ENCODE results near the gene ESPL1. TPM values are rescaled to one million over a fixed set of nuclear protein-coding genes. Genes with fewer than 3 reads are reported as not detected.

Gene ESPL1
- total and polyA plus RNA-seq, 2 of the 13 experiments (the other 11 are each of a cell fraction or from before 2014, with no cell fraction given): 5.8 to 11.5 TPM

DNA sequence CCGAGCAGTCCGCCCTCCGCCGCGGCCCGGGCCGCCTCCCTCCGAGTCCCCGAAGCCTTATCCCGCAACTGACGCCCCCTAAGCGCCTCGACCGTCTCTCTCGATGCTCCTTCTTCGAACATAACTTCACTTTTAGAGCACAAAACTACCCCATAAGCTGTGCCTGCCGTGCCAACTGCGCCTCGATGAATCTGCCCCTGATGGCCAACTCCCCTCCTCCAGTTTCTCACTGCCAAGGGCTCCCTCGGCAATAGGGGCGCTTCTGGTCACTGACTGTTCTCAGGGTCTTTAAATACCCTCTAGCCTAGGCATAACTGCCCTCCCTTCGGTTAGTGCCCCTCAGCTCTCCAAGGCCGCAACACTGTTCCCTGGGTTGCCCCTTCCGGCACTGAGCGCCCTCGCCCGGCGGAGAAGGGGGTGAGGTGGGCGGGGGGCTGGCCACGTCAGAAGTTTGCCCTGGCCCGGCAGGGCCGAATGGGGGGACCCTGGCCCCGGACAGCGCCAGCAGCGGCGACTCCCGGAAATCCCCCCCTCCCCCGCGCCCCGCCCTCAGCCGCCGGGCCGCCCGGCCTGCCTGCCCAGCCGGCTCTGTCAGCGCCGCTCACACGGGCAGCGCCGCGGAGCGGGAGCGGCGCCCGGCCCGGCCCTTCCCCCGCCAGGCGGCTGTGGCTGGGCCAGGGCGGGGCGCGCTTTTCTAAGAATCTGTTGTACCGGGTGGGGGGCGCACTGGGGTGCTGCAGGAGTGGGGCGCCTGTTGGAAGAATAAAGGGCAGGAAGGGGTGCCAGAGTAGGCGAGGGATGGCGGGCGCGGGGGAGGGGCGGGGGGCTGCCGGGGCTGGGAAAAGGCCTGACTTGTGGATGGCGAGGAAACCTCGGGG, 46.7 kb upstream of the ESPL1 start (continued):
- TF ChIP-seq, protein P1, sequence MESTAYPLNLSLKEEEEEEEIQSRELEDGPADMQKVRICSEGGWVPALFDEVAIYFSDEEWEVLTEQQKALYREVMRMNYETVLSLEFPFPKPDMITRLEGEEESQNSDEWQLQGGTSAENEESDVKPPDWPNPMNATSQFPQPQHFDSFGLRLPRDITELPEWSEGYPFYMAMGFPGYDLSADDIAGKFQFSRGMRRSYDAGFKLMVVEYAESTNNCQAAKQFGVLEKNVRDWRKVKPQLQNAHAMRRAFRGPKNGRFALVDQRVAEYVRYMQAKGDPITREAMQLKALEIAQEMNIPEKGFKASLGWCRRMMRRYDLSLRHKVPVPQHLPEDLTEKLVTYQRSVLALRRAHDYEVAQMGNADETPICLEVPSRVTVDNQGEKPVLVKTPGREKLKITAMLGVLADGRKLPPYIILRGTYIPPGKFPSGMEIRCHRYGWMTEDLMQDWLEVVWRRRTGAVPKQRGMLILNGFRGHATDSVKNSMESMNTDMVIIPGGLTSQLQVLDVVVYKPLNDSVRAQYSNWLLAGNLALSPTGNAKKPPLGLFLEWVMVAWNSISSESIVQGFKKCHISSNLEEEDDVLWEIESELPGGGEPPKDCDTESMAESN (CRISPR knock-in tag; conservative IDR thresholded peaks at IDR 0.05): 0 out of 2 replicates have a peak, but pooled peaks have one; percentile 36
- TF ChIP-seq, protein P2, sequence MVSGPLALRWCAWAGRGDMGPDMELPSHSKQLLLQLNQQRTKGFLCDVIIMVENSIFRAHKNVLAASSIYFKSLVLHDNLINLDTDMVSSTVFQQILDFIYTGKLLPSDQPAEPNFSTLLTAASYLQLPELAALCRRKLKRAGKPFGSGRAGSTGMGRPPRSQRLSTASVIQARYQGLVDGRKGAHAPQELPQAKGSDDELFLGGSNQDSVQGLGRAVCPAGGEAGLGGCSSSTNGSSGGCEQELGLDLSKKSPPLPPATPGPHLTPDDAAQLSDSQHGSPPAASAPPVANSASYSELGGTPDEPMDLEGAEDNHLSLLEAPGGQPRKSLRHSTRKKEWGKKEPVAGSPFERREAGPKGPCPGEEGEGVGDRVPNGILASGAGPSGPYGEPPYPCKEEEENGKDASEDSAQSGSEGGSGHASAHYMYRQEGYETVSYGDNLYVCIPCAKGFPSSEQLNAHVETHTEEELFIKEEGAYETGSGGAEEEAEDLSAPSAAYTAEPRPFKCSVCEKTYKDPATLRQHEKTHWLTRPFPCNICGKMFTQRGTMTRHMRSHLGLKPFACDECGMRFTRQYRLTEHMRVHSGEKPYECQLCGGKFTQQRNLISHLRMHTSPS (CRISPR knock-in tag; IDR thresholded peaks at IDR 0.05; ENCODE audit: low read depth): peak; percentile 91
- TF ChIP-seq NCOR1 (IDR thresholded peaks at IDR 0.05; ENCODE audit: borderline replicate concordance, low read length): no peak
- no peak for TF ChIP-seq RARG (CRISPR knock-in tag; IDR thresholded peaks at IDR 0.05; ENCODE audit: low read depth)
- TF ChIP-seq ATRX (CRISPR knock-in tag; IDR thresholded peaks at IDR 0.05; ENCODE audit: borderline replicate concordance): no peak
- TF ChIP-seq, protein P3, sequence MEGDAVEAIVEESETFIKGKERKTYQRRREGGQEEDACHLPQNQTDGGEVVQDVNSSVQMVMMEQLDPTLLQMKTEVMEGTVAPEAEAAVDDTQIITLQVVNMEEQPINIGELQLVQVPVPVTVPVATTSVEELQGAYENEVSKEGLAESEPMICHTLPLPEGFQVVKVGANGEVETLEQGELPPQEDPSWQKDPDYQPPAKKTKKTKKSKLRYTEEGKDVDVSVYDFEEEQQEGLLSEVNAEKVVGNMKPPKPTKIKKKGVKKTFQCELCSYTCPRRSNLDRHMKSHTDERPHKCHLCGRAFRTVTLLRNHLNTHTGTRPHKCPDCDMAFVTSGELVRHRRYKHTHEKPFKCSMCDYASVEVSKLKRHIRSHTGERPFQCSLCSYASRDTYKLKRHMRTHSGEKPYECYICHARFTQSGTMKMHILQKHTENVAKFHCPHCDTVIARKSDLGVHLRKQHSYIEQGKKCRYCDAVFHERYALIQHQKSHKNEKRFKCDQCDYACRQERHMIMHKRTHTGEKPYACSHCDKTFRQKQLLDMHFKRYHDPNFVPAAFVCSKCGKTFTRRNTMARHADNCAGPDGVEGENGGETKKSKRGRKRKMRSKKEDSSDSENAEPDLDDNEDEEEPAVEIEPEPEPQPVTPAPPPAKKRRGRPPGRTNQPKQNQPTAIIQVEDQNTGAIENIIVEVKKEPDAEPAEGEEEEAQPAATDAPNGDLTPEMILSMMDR (CRISPR knock-in tag; IDR thresholded peaks at IDR 0.05): peak; percentile 70
- TF ChIP-seq, protein P4, sequence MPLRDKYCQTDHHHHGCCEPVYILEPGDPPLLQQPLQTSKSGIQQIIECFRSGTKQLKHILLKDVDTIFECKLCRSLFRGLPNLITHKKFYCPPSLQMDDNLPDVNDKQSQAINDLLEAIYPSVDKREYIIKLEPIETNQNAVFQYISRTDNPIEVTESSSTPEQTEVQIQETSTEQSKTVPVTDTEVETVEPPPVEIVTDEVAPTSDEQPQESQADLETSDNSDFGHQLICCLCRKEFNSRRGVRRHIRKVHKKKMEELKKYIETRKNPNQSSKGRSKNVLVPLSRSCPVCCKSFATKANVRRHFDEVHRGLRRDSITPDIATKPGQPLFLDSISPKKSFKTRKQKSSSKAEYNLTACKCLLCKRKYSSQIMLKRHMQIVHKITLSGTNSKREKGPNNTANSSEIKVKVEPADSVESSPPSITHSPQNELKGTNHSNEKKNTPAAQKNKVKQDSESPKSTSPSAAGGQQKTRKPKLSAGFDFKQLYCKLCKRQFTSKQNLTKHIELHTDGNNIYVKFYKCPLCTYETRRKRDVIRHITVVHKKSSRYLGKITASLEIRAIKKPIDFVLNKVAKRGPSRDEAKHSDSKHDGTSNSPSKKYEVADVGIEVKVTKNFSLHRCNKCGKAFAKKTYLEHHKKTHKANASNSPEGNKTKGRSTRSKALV (CRISPR knock-in tag; IDR thresholded peaks at IDR 0.05): no peak
- TF ChIP-seq AGO1 (IDR thresholded peaks at IDR 0.05; ENCODE audit: low read depth, low read length, poor library complexity, severe bottlenecking): peak; percentile 9
- peak; percentile 20; the same call in 1 of the 2 replicates for TF ChIP-seq MTA1 (CRISPR knock-in tag; IDR thresholded peaks at IDR 0.05; ENCODE audit: borderline replicate concordance)
- TF ChIP-seq ZNF652 (CRISPR knock-in tag; IDR thresholded peaks at IDR 0.05; ENCODE audit: borderline replicate concordance, low read depth): no peak
- TF ChIP-seq ZMYM3 (CRISPR knock-in tag; IDR thresholded peaks at IDR 0.05): no peak
- TF ChIP-seq, protein P5, sequence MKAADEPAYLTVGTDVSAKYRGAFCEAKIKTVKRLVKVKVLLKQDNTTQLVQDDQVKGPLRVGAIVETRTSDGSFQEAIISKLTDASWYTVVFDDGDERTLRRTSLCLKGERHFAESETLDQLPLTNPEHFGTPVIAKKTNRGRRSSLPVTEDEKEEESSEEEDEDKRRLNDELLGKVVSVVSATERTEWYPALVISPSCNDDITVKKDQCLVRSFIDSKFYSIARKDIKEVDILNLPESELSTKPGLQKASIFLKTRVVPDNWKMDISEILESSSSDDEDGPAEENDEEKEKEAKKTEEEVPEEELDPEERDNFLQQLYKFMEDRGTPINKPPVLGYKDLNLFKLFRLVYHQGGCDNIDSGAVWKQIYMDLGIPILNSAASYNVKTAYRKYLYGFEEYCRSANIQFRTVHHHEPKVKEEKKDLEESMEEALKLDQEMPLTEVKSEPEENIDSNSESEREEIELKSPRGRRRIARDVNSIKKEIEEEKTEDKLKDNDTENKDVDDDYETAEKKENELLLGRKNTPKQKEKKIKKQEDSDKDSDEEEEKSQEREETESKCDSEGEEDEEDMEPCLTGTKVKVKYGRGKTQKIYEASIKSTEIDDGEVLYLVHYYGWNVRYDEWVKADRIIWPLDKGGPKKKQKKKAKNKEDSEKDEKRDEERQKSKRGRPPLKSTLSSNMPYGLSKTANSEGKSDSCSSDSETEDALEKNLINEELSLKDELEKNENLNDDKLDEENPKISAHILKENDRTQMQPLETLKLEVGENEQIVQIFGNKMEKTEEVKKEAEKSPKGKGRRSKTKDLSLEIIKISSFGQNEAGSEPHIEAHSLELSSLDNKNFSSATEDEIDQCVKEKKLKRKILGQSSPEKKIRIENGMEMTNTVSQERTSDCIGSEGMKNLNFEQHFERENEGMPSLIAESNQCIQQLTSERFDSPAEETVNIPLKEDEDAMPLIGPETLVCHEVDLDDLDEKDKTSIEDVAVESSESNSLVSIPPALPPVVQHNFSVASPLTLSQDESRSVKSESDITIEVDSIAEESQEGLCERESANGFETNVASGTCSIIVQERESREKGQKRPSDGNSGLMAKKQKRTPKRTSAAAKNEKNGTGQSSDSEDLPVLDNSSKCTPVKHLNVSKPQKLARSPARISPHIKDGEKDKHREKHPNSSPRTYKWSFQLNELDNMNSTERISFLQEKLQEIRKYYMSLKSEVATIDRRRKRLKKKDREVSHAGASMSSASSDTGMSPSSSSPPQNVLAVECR (CRISPR knock-in tag; IDR thresholded peaks at IDR 0.05; ENCODE audit: borderline replicate concordance): peak; percentile 60; the same call in 1 of the 2 replicates
- peak; percentile 78 for TF ChIP-seq ZBTB7B (CRISPR knock-in tag; IDR thresholded peaks at IDR 0.05)
- TF ChIP-seq ZBTB7A (CRISPR knock-in tag; IDR thresholded peaks at IDR 0.05): peak; percentile 83; the same call in 1 of the 2 replicates

All from HepG2 (cell line).